Vagina (tissue), 2 donors: ENCODE measurements around the gene RAP2B.

Experiments
- POLR2A ChIP-seq, 2 donors: fragments of 450-650 bp; IDR thresholded peaks; one replicate each; pipeline ENCODE4 v1.6.1; 2017; ENCODE audit warnings: antibody characterized with exemption in 2 of 2, mild to moderate bottlenecking in 2 of 2, moderate library complexity in 2 of 2
- POLR2AphosphoS5 ChIP-seq, 2 donors: sonication (generic); formaldehyde crosslinking; IDR thresholded peaks; one replicate each; pipeline ENCODE4 v1.9.0; 2017; ENCODE audit warnings: antibody characterized with exemption in 2 of 2, mild to moderate bottlenecking in 2 of 2, low read depth in 1 of 2; ENCODE audit not compliant: insufficient read depth in 1 of 2
- TF ChIP-seq, protein P1 (sequence below), 3 experiments: fragments of 450-650 bp in 2 of 3; fragments of 200-600 bp in 1 of 3; sonication (generic) in 1 of 3; IDR thresholded peaks; one replicate each; pipeline ENCODE4 v1.5.1; 2017 to 2019; ENCODE audit warnings: antibody characterized with exemption in 3 of 3, mild to moderate bottlenecking in 2 of 3, moderate library complexity in 2 of 3

GRCh38 chr3:153162513-153163392 is 727 bp downstream of the RAP2B start:
- TF ChIP-seq, protein P1, sequence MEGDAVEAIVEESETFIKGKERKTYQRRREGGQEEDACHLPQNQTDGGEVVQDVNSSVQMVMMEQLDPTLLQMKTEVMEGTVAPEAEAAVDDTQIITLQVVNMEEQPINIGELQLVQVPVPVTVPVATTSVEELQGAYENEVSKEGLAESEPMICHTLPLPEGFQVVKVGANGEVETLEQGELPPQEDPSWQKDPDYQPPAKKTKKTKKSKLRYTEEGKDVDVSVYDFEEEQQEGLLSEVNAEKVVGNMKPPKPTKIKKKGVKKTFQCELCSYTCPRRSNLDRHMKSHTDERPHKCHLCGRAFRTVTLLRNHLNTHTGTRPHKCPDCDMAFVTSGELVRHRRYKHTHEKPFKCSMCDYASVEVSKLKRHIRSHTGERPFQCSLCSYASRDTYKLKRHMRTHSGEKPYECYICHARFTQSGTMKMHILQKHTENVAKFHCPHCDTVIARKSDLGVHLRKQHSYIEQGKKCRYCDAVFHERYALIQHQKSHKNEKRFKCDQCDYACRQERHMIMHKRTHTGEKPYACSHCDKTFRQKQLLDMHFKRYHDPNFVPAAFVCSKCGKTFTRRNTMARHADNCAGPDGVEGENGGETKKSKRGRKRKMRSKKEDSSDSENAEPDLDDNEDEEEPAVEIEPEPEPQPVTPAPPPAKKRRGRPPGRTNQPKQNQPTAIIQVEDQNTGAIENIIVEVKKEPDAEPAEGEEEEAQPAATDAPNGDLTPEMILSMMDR (IDR thresholded peaks at IDR 0.05): no peak
- no peak for TF ChIP-seq POLR2A (IDR thresholded peaks at IDR 0.05)
- TF ChIP-seq POLR2AphosphoS5 (IDR thresholded peaks at IDR 0.05; ENCODE audit: insufficient read depth in 1 of 2, low read depth in 1 of 2): peak in 1 of 2 donors; percentile 60
